Measurements from ENCODE around the gene PEX16.

DNA sequence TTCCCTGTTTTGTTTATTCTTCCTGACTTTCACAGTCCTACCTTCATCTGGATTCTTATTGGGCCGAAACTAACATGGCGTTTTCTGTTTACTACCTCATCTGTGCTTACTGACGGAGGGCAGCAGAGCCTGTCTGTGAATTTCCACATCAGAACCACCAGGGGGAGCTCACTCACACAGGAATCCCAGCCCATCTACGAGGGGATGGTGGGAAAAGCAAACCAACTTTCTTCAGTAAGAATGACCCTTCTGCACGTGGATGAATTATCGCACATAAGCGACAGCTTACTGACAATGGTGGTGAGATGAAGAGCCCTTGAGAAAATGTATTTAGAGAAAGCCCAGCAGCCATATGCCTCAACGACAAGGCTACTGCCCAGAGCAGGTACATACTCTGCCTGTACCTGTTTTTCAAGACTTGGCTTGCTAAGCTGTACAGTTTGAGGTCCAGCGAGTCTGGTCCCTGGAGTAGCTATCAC lies 47.3 kb upstream of the PEX16 start:
- TF ChIP-seq CTCF (IDR thresholded peaks at IDR 0.05; ENCODE audit: low read length) (peak; percentile 96), EZH2 (IDR thresholded peaks at IDR 0.05; ENCODE audit: borderline replicate concordance, low read length) (no peak)

Measured in OCI-LY1 (cell line).